IPS DF 19.7 (cell line): ENCODE results near the gene C12orf76.

Experiments
- DNase-seq: peaks from one replicate; pipeline ENCODE4 v3.0.0-alpha.2; 2013; ENCODE audit warnings: low read depth, low spot score

Gene C12orf76

GRCh38 chr12:109995686-109996482, 52.4 kb downstream of the C12orf76 start, which contains the start of gene GIT2:
Gene GIT2 (minus strand): TSS chr12:109996368. CDS start chr12:109996224, 144 bp downstream.
- DNase-seq, result peak; percentile 74

- no peak for DNase-seq
These were observed 53.0 kb downstream of the C12orf76 start for GRCh38 chr12:109995361-109995685.

GRCh38 chr12:109994401-109995175, 53.7 kb downstream of the C12orf76 start:
- DNase-seq, result no peak

GRCh38 chr12:109993091-109993490, 55.2 kb downstream of the C12orf76 start:
- DNase-seq, result no peak

GRCh38 chr12:109991586-109991985, 56.7 kb downstream of the C12orf76 start:
- no peak for DNase-seq
